Measurements from ENCODE around the gene GLT8D1. TPM values are rescaled to one million over a fixed set of nuclear protein-coding genes. Genes with fewer than 3 reads are reported as not detected.

The GLT8D1 gene
- total and polyA plus RNA-seq, 2 of the 13 experiments (the other 11 are each of a cell fraction or from before 2014, with no cell fraction given): 110 to 121 TPM

GRCh38 chr3:52685709-52686691 is 19.6 kb downstream of the GLT8D1 start, which contains the start of the genes GNL3 and PBRM1 (continued):
- TF ChIP-seq PRDM4 (CRISPR knock-in tag; IDR thresholded peaks at IDR 0.05; ENCODE audit: borderline replicate concordance) (no peak), ZNF484 (CRISPR knock-in tag; IDR thresholded peaks at IDR 0.05; ENCODE audit: borderline replicate concordance, low read depth) (no peak), JDP2 (CRISPR knock-in tag; IDR thresholded peaks at IDR 0.05; ENCODE audit: borderline replicate concordance) (no peak), SKIL (CRISPR knock-in tag; IDR thresholded peaks at IDR 0.05; ENCODE audit: borderline replicate concordance) (0 out of 2 replicates have a peak, but pooled peaks have one; percentile 24), ZNF414 (CRISPR knock-in tag; IDR thresholded peaks at IDR 0.05) (0 out of 2 replicates have a peak, but pooled peaks have one; percentile 55), ZNF276 (CRISPR knock-in tag; IDR thresholded peaks at IDR 0.05; ENCODE audit: low read depth) (no peak), NFRKB (IDR thresholded peaks at IDR 0.05) (no peak), U2AF1 (optimal IDR thresholded peaks at IDR 0.05; ENCODE audit: low read depth, low read length) (no peak), HNRNPH1 (optimal IDR thresholded peaks at IDR 0.05; ENCODE audit: low read depth, low read length) (peak; percentile 53), ZNF672 (CRISPR knock-in tag; IDR thresholded peaks at IDR 0.05) (no peak), ZBTB21 (CRISPR knock-in tag; IDR thresholded peaks at IDR 0.05) (0 out of 2 replicates have a peak, but pooled peaks have one; percentile 57), SYNCRIP (IDR thresholded peaks at IDR 0.05; ENCODE audit: insufficient read depth, low read depth, low read length) (no peak), CSRNP2 (CRISPR knock-in tag; conservative IDR thresholded peaks at IDR 0.05; ENCODE audit: low read depth) (peak; percentile 57; the same call in 1 of the 2 replicates), HHEX (CRISPR knock-in tag; IDR thresholded peaks at IDR 0.05) (no peak), ZNF775 (CRISPR knock-in tag; IDR thresholded peaks at IDR 0.05; ENCODE audit: borderline replicate concordance) (no peak), SAP130 (CRISPR knock-in tag; IDR thresholded peaks at IDR 0.05; ENCODE audit: low read depth) (peak; percentile 99), ZSCAN29 (CRISPR knock-in tag; conservative IDR thresholded peaks at IDR 0.05) (no peak), NBN (conservative IDR thresholded peaks at IDR 0.05) (no peak), MTA3 (CRISPR knock-in tag; IDR thresholded peaks at IDR 0.05) (no peak), ZNF549 (CRISPR knock-in tag; IDR thresholded peaks at IDR 0.05) (no peak)

Data from HepG2 (cell line).